BJ (cell line): ENCODE measurements around the gene OLFML1. TPM values are rescaled to one million over a fixed set of nuclear protein-coding genes. Genes with fewer than 3 reads are reported as not detected.

Source experiments
- CTCF ChIA-PET: fragments of 350-600 bp; formaldehyde crosslinking; extraction: SDS; loops from one replicate; lab custom pipeline; 2021; ENCODE audit warnings: antibody characterized with exemption, inconsistent platforms; lab: Yijun Ruan, JAX
- POLR2A ChIA-PET: fragments of 300-600 bp; sonication (Branson Sonifier 250); formaldehyde crosslinking; extraction: SDS; loops from one replicate; lab custom pipeline; 2021; ENCODE audit warnings: antibody characterized with exemption; lab: Charles Lee
- DNase-seq: peaks from one replicate; pipeline ENCODE4 v3.0.0-alpha.2; 2011; ENCODE audit warnings: low read depth
- H3K27me3 ChIP-seq: 2 replicates; pipeline ENCODE4 v1.6.0; 2011; ENCODE audit warnings: low read length; ENCODE audit not compliant: control insufficient read depth, insufficient read depth
- H3K36me3 ChIP-seq: 2 replicates; pipeline ENCODE4 v1.5.1; 2011; ENCODE audit warnings: low read length; ENCODE audit not compliant: control insufficient read depth, insufficient read depth
- H3K4me3 ChIP-seq: 2 replicates; pipeline ENCODE4 v1.5.1; 2011; ENCODE audit warnings: low read depth, mild to moderate bottlenecking, control low read depth, low read length
- CTCF ChIP-seq: IDR thresholded peaks from 2 replicates; pipeline ENCODE4 v1.5.1; 2011; ENCODE audit warnings: low read depth, mild to moderate bottlenecking, control low read depth, inconsistent platforms, low read length, moderate library complexity; ENCODE audit not compliant: insufficient read depth
- polyA plus RNA-seq: library from polyadenylated mRNA; depleted of rRNA; stranded (reverse); fragments of >200 nt; gene quantifications from 2 replicates; pipeline ENCODE4 v1.2.3, GENCODE V29; 2011

OLFML1 gene
- polyA plus RNA-seq, 1 experiment, result 1.1 TPM

GRCh38 chr11:7495882-7496551 lies 10.7 kb downstream of the OLFML1 start:
- no peaks in the 10 kb centered on the region for H3K27me3 ChIP-seq
- H3K36me3 ChIP-seq, result no peaks in the 10 kb centered on the region
- DNase-seq, result no peak
- no peak overlapping the region for H3K4me3 ChIP-seq
- ChIA-PET POLR2A (no interaction called here), CTCF (interaction anchor here (0.7 to 1.3 kb wide), 2 partner anchors 12 to 54 kb away, joined by 3 to 4 read pairs; no protein-coding TSS in a partner anchor)
- TF ChIP-seq CTCF, result no peak

- POLR2A ChIA-PET, result no interaction called here
- CTCF ChIA-PET, result interaction anchor here (1.0 to 1.8 kb wide), 2 partner anchors 14 to 15 kb away, joined by 4 read pairs; partner anchors contain the start of gene PPFIBP2
- TF ChIP-seq CTCF, result no peak
- Histone ChIP-seq H3K4me3 (no peak overlapping the region), H3K27me3 (no peaks in the 10 kb centered on the region), H3K36me3 (no peaks in the 10 kb centered on the region)
- no peak for DNase-seq
Observed at GRCh38 chr11:7498193-7498592, 12.9 kb downstream of the OLFML1 start.

- H3K4me3 ChIP-seq, result no peak overlapping the region
- H3K27me3 ChIP-seq, result no peaks in the 10 kb centered on the region
- ChIA-PET CTCF (interaction anchor here (1.0 to 1.8 kb wide), 2 partner anchors 13 to 14 kb away, joined by 4 read pairs; partner anchors contain the start of gene PPFIBP2), POLR2A (no interaction called here)
- TF ChIP-seq CTCF, result no peak
- H3K36me3 ChIP-seq, result no peaks in the 10 kb centered on the region
- no peak for DNase-seq
Observed at GRCh38 chr11:7499081-7499480, 13.8 kb downstream of the OLFML1 start.

- Histone ChIP-seq H3K4me3 (no peak overlapping the region), H3K27me3 (no peaks in the 10 kb centered on the region), H3K36me3 (no peaks in the 10 kb centered on the region)
- ChIA-PET POLR2A (no interaction called here), CTCF (no interaction called here)
- no peak for DNase-seq
- no peak for TF ChIP-seq CTCF
Observed at GRCh38 chr11:7500251-7500650, 14.9 kb downstream of the OLFML1 start.

- Histone ChIP-seq H3K36me3 (no peaks in the 10 kb centered on the region), H3K27me3 (no peaks in the 10 kb centered on the region), H3K4me3 (no peak overlapping the region)
- no peak for DNase-seq
- CTCF ChIA-PET, result interaction anchor here (1.3 to 1.6 kb wide), 2 partner anchors 10 to 11 kb away, joined by 5 read pairs; no protein-coding TSS in a partner anchor
- TF ChIP-seq CTCF, result no peak
- POLR2A ChIA-PET, result no interaction called here
Observed at GRCh38 chr11:7501251-7501650, 15.9 kb downstream of the OLFML1 start.
